ENCODE data around the gene HOXD4.

- TF ChIP-seq JUNB (IDR thresholded peaks at IDR 0.05): no peak
- no peak for TF ChIP-seq CTCF (IDR thresholded peaks at IDR 0.05)
- no peak for TF ChIP-seq USF2 (IDR thresholded peaks at IDR 0.05)
- no peak for TF ChIP-seq E2F6 (IDR thresholded peaks at IDR 0.05; ENCODE audit: borderline replicate concordance, low read depth)
- TF ChIP-seq EHF (CRISPR knock-in tag; IDR thresholded peaks at IDR 0.05): no peak
- TF ChIP-seq MAZ (IDR thresholded peaks at IDR 0.05; ENCODE audit: borderline replicate concordance, low read depth, low read length): no peak
These were observed 20.1 kb downstream of the HOXD4 start for GRCh38 chr2:176171351-176172006.
